Hair follicle dermal papilla cell (primary cell): Measurements from ENCODE around the gene NXF2. TPM values are rescaled to one million over a fixed set of nuclear protein-coding genes. Genes with fewer than 3 reads are reported as not detected.

Experiments used
- total RNA-seq: library from RNA; depleted of rRNA; stranded (reverse); fragments of >200 nt; gene quantifications from 2 replicates; pipeline ENCODE4 v1.2.3, GENCODE V29; 2012

Gene NXF2
- total RNA-seq, result not detected in 2 replicates

GRCh38 chrX:102246893-102247292, at the start of gene NXF2:
NXF2 (plus strand) TSS chrX:102247167; CDS start chrX:102307079, 59,912 bp downstream.

GRCh38 chrX:102214986-102215385, 32.0 kb upstream of the NXF2 start, which contains the start of gene TCP11X1:
TCP11X1 (plus strand) TSS chrX:102215301.

Other genes with a start within 250 kb of the NXF2 start
- 0.65 and 0.73 TPM in 2 replicates for gene TCEAL2, start 121.5 kb upstream of the NXF2 start, total RNA-seq
- gene TCEAL6, start 104.7 kb upstream of the NXF2 start, total RNA-seq, result not detected in 2 replicates
- 0.32 TPM in 1 of 2 replicates, not detected in the other for gene BEX5, start 91.2 kb upstream of the NXF2 start, total RNA-seq
- not detected in 2 replicates for gene TCP11X1, start 31.9 kb upstream of the NXF2 start, total RNA-seq
- not detected in 2 replicates for gene NXF2B, start 192.8 kb downstream of the NXF2 start, total RNA-seq
- gene TCP11X2, start 224.6 kb downstream of the NXF2 start, total RNA-seq, result 0.16 TPM in 1 of 2 replicates, not detected in the other